NT2/D1 (cell line): Measurements from ENCODE around the gene MAGI2.

ENCODE experiments used
- SUZ12 ChIP-seq: IDR thresholded peaks from 2 replicates; pipeline ENCODE4 v1.6.1; 2011; ENCODE audit not compliant: insufficient read length, insufficient read depth; ENCODE audit errors: extremely low read depth
- YY1 ChIP-seq: IDR thresholded peaks from 2 replicates; pipeline ENCODE4 v1.6.1; 2011; ENCODE audit not compliant: insufficient read length, insufficient read depth

GRCh38 chr7:79347351-79347750, 106.1 kb downstream of the MAGI2 start:
- TF ChIP-seq YY1 (no peak), SUZ12 (no peak)
